Right atrium auricular region (tissue), 2 donors: ENCODE data around the gene POLR2C. TPM values are rescaled to one million over a fixed set of nuclear protein-coding genes. Genes with fewer than 3 reads are reported as not detected.

Experiments used
- DNase-seq: peaks from one replicate; pipeline ENCODE4 v3.0.0-alpha.2; 2019; ENCODE audit warnings: low spot score
- H3K27ac ChIP-seq, 2 donors: fragments of 200-600 bp; sonication (generic); 1 replicate in 1 of 2; 2 replicates in 1 of 2; pipeline ENCODE4 v1.5.1; 2016 to 2019
- H3K27me3 ChIP-seq, 2 donors: fragments of 200-600 bp; sonication (generic); one replicate each; pipeline versions ENCODE4 v1.5.1 to v1.6.0; 2017 to 2019
- H3K36me3 ChIP-seq: fragments of 200-600 bp; sonication (generic); one replicate; pipeline ENCODE4 v1.5.1; 2016
- H3K4me1 ChIP-seq, 2 donors: fragments of 200-600 bp; sonication (generic); one replicate each; pipeline versions ENCODE4 v1.5.1 to v1.6.0; 2017 to 2019
- H3K4me3 ChIP-seq, 2 donors: fragments of 200-600 bp; sonication (generic); 1 replicate in 1 of 2; 2 replicates in 1 of 2; pipeline ENCODE4 v1.5.1; 2017 to 2019; ENCODE audit warnings: mild to moderate bottlenecking in 1 of 2, moderate library complexity in 1 of 2
- H3K9me3 ChIP-seq, 2 donors: fragments of 200-600 bp; sonication (generic); one replicate each; pipeline ENCODE4 v1.5.1; 2019
- CTCF ChIP-seq, 2 donors: fragments of 200-600 bp; sonication (generic); IDR thresholded peaks; one replicate each; pipeline ENCODE4 v1.5.1; 2019; ENCODE audit warnings: antibody characterized with exemption in 2 of 2
- total RNA-seq, 2 donors: library from RNA; depleted of rRNA; stranded (reverse); fragments of >200 nt; gene quantifications; one replicate each; pipeline ENCODE4 v1.1.0, GENCODE V29; 2016

The POLR2C gene
- total RNA-seq, 2 donors from 2014 or later, result 76.8 to 86.3 TPM

GRCh38 chr16:57444711-57445110 lies 17.8 kb upstream of the POLR2C start:
- H3K27ac ChIP-seq, result no peak overlapping the region
- H3K4me1 ChIP-seq, result peaks cover 0 to 42% of the 10 kb centered on the region in 2 donors
- DNase-seq, result no peak
- TF ChIP-seq CTCF (IDR thresholded peaks at IDR 0.05), result no peak
- no peaks in the 10 kb centered on the region for H3K27me3 ChIP-seq
- H3K9me3 ChIP-seq, result peaks cover 0 to 6% of the 10 kb centered on the region in 2 donors
- no peak overlapping the region for H3K4me3 ChIP-seq
- peaks cover 16% of the 10 kb centered on the region for H3K36me3 ChIP-seq

GRCh38 chr16:57445510-57445909 lies 17.0 kb upstream of the POLR2C start:
- no peak overlapping the region for H3K27ac ChIP-seq
- DNase-seq, result no peak
- no peak overlapping the region for H3K4me3 ChIP-seq
- H3K9me3 ChIP-seq, result no peaks in the 10 kb centered on the region
- H3K27me3 ChIP-seq, result no peaks in the 10 kb centered on the region
- TF ChIP-seq CTCF (IDR thresholded peaks at IDR 0.05), result no peak
- H3K4me1 ChIP-seq, result peaks cover 0 to 44% of the 10 kb centered on the region in 2 donors
- peaks cover 8% of the 10 kb centered on the region for H3K36me3 ChIP-seq

- DNase-seq, result peak; percentile 68
- H3K27me3 ChIP-seq, result no peaks in the 10 kb centered on the region
- peak overlapping the region; percentile 95 to 98 for H3K4me3 ChIP-seq
- no peak for TF ChIP-seq CTCF (IDR thresholded peaks at IDR 0.05)
- peaks cover 9% of the 10 kb centered on the region for H3K36me3 ChIP-seq
- H3K4me1 ChIP-seq, result peaks cover 0 to 44% of the 10 kb centered on the region in 2 donors
- H3K9me3 ChIP-seq, result no peaks in the 10 kb centered on the region
- peak overlapping the region; percentile 96 to 98 for H3K27ac ChIP-seq
These were observed 15.8 kb upstream of the POLR2C start for GRCh38 chr16:57446531-57447185.

- H3K36me3 ChIP-seq, result peaks cover 16% of the 10 kb centered on the region
- no peaks in the 10 kb centered on the region for H3K9me3 ChIP-seq
- peak in 1 of 2 donors; percentile 17 for TF ChIP-seq CTCF (IDR thresholded peaks at IDR 0.05)
- H3K4me3 ChIP-seq, result peak within 1 kb of the TSS; percentile 95 to 98
- DNase-seq, result peak; percentile 92
- H3K4me1 ChIP-seq, result peaks cover 0 to 44% of the 10 kb centered on the region in 2 donors
- H3K27me3 ChIP-seq, result no peaks in the 10 kb centered on the region
- peak within 1 kb of the TSS; percentile 96 to 98 for H3K27ac ChIP-seq
These were observed 15.1 kb upstream of the POLR2C start, which contains the start of the genes CIAPIN1 and COQ9 for GRCh38 chr16:57447186-57447962. Gene CIAPIN1, minus strand, starts transcription at chr16:57447385. Its CDS starts 6,457 bp downstream, at chr16:57440928. Gene COQ9, plus strand, starts transcription at chr16:57447479. Its CDS starts 27 bp downstream, at chr16:57447506.

- peaks cover 63% of the 10 kb centered on the region for H3K36me3 ChIP-seq
- H3K27me3 ChIP-seq, result no peaks in the 10 kb centered on the region
- H3K9me3 ChIP-seq, result no peaks in the 10 kb centered on the region
- no peak overlapping the region for H3K4me3 ChIP-seq
- no peak overlapping the region for H3K27ac ChIP-seq
- no peak for TF ChIP-seq CTCF (IDR thresholded peaks at IDR 0.05)
- DNase-seq, result no peak
- peaks cover 0 to 22% of the 10 kb centered on the region in 2 donors for H3K4me1 ChIP-seq
These were observed 10.5 kb upstream of the POLR2C start for GRCh38 chr16:57452021-57452420.
